ENCODE data around the gene ZNF385D. TPM values are rescaled to one million over a fixed set of nuclear protein-coding genes. Genes with fewer than 3 reads are reported as not detected.
A peak's percentile ranks its signal among the peaks of the same experiment; 100 is the strongest.

Gene ZNF385D
- polyA plus RNA-seq, 1 of the 3 experiments (the other 2 are of a cell fraction) = 1.8 TPM

GRCh38 chr3:21654241-21654640, 96.8 kb downstream of the ZNF385D start:
- Histone ChIP-seq H3K27me3 (ENCODE audit: insufficient read depth) (no peaks in the 10 kb centered on the region), H3K36me3 (replicated peaks in 1 of 2; ENCODE audit: control insufficient read depth in 1 of 2, insufficient read depth in 2 of 2, low read length in 1 of 2) (no peaks in the 10 kb centered on the region), H3K4me1 (ENCODE audit: control insufficient read depth in 1 of 2, insufficient read depth in 2 of 2, low read depth in 1 of 2, low read length in 1 of 2) (peaks cover 0 to 3% of the 10 kb centered on the region in 2 experiments; a peak in 2 of 4 replicates), H3K27ac (ENCODE audit: low read depth in 2 of 2, low read length in 1 of 2) (peak overlapping the region in 1 of 2 experiments; percentile 60; a peak in 2 of 4 replicates), H2AFZ (ENCODE audit: low read depth) (no peak overlapping the region), H3K9me2 (no peaks in the 10 kb centered on the region), H3K79me2 (ENCODE audit: insufficient read depth) (no peaks in the 10 kb centered on the region), H3K4me3 (ENCODE audit: low read depth in 2 of 2, low read length in 1 of 2) (0 out of 4 replicates have a peak overlapping the region, but pooled peaks of 1 of the 2 experiments have one; percentile 9), H4K20me1 (ENCODE audit: insufficient read depth) (no peaks in the 10 kb centered on the region), H3K9me3 (no peaks in the 10 kb centered on the region), H3K4me2 (peak overlapping the region; percentile 11; the same call in 1 of the 2 replicates), H3F3A (replicated peaks; ENCODE audit: insufficient read depth) (no peaks in the 10 kb centered on the region), H3K9ac (no peak overlapping the region)
- no peak for DNase-seq
- ChIA-PET CTCF (no interaction called here), POLR2A (no interaction called here)
- WGBS (ENCODE audit: low lambda C conversion rate) = 69% methylated on average over 5 of the region's 5 CpGs
- TF ChIP-seq, protein P1, sequence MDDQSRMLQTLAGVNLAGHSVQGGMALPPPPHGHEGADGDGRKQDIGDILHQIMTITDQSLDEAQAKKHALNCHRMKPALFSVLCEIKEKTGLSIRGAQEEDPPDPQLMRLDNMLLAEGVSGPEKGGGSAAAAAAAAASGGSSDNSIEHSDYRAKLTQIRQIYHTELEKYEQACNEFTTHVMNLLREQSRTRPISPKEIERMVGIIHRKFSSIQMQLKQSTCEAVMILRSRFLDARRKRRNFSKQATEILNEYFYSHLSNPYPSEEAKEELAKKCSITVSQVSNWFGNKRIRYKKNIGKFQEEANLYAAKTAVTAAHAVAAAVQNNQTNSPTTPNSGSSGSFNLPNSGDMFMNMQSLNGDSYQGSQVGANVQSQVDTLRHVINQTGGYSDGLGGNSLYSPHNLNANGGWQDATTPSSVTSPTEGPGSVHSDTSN (IDR thresholded peaks at IDR 0.05) = peak; percentile 37; the same call in 1 of the 2 replicates
- no peak for TF ChIP-seq MAX (IDR thresholded peaks at IDR 0.05; ENCODE audit: low read depth)
- no peak for TF ChIP-seq TEAD4 (IDR thresholded peaks at IDR 0.05; ENCODE audit: borderline replicate concordance, insufficient read depth)
- no peak for TF ChIP-seq RFX5 (IDR thresholded peaks at IDR 0.05; ENCODE audit: low read length)
- TF ChIP-seq REST (IDR thresholded peaks at IDR 0.05; ENCODE audit: low read depth, low read length) = no peak
- no peak for TF ChIP-seq CHD2 (IDR thresholded peaks at IDR 0.05; ENCODE audit: low read length, partially characterized antibody)
- TF ChIP-seq EZH2phosphoT487 (IDR thresholded peaks at IDR 0.05; ENCODE audit: borderline replicate concordance, low read depth) = no peak
- TF ChIP-seq GATA2 (CRISPR knock-in tag; IDR thresholded peaks at IDR 0.05) = no peak

GRCh38 chr3:21649519-21649918, 101.5 kb downstream of the ZNF385D start:
- H3K27me3 ChIP-seq (ENCODE audit: insufficient read depth) = no peaks in the 10 kb centered on the region
- no peaks in the 10 kb centered on the region for H3K36me3 ChIP-seq (replicated peaks in 1 of 2; ENCODE audit: control insufficient read depth in 1 of 2, insufficient read depth in 2 of 2, low read length in 1 of 2)
- no peak overlapping the region for H2AFZ ChIP-seq (ENCODE audit: low read depth)
- no peaks in the 10 kb centered on the region for H3K79me2 ChIP-seq (ENCODE audit: insufficient read depth)
- no peak overlapping the region for H3K4me3 ChIP-seq (ENCODE audit: low read depth in 2 of 2, low read length in 1 of 2)
- no peaks in the 10 kb centered on the region for H3K9me2 ChIP-seq
- peaks cover 0 to 3% of the 10 kb centered on the region in 2 experiments; a peak in 3 of 4 replicates for H3K4me1 ChIP-seq (ENCODE audit: control insufficient read depth in 1 of 2, insufficient read depth in 2 of 2, low read depth in 1 of 2, low read length in 1 of 2)
- ChIA-PET CTCF (interaction anchor here (1.0 to 1.4 kb wide), 2 partner anchors 13 to 244 kb away, joined by 3 read pairs; no protein-coding TSS in a partner anchor), POLR2A (no interaction called here)
- no peak for DNase-seq
- WGBS (ENCODE audit: low lambda C conversion rate) = 9% methylated on average over 1 of the region's 1 CpG
- H4K20me1 ChIP-seq (ENCODE audit: insufficient read depth) = no peaks in the 10 kb centered on the region
- H3K9ac ChIP-seq = no peak overlapping the region
- H3K9me3 ChIP-seq = no peaks in the 10 kb centered on the region
- H3F3A ChIP-seq (replicated peaks; ENCODE audit: insufficient read depth) = no peaks in the 10 kb centered on the region
- H3K27ac ChIP-seq (ENCODE audit: low read depth in 2 of 2, low read length in 1 of 2) = no peak overlapping the region
- H3K4me2 ChIP-seq = no peak overlapping the region
- TF ChIP-seq YY1 (IDR thresholded peaks at IDR 0.05; ENCODE audit: low read depth) = no peak
- no peak for TF ChIP-seq ELF1 (IDR thresholded peaks at IDR 0.05)
- no peak for TF ChIP-seq JUND (IDR thresholded peaks at IDR 0.05)
- no peak for TF ChIP-seq SIN3A (IDR thresholded peaks at IDR 0.05; ENCODE audit: borderline replicate concordance, low read depth, low read length)
- no peak for TF ChIP-seq USF2 (IDR thresholded peaks at IDR 0.05; ENCODE audit: borderline replicate concordance, low read depth, low read length)
- no peak for TF ChIP-seq RXRA (IDR thresholded peaks at IDR 0.05; ENCODE audit: borderline replicate concordance, low read depth)
- no peak for TF ChIP-seq RAD21 (IDR thresholded peaks at IDR 0.05; ENCODE audit: low read length)
- no peak for TF ChIP-seq FOSL2 (IDR thresholded peaks at IDR 0.05; ENCODE audit: borderline replicate concordance, low read depth)
- TF ChIP-seq RFX5 (IDR thresholded peaks at IDR 0.05; ENCODE audit: low read length) = no peak
- no peak for TF ChIP-seq GABPA (IDR thresholded peaks at IDR 0.05; ENCODE audit: low read depth)
- TF ChIP-seq TAF1 (IDR thresholded peaks at IDR 0.05; ENCODE audit: borderline replicate concordance, low read depth, low read length) = no peak
- no peak for TF ChIP-seq FOXJ3 (CRISPR knock-in tag; IDR thresholded peaks at IDR 0.05)
- no peak for TF ChIP-seq REST (IDR thresholded peaks at IDR 0.05; ENCODE audit: low read depth, low read length)

All from SK-N-SH (cell line).